GM18909 (cell line): ENCODE results near the gene SLC15A1.
A peak's percentile ranks its signal among the peaks of the same experiment; 100 is the strongest.
"Not testable (repeated sequence)": the region's sequence is repeated elsewhere in the genome, so short reads cannot be mapped to it uniquely, and the experiment has no call there.

Experiments used
- ATAC-seq: cut with Tn5 transposase; IDR thresholded peaks from one replicate; pipeline ENCODE4 v1.9.1; 2021; ENCODE audit warnings: mild to moderate bottlenecking; ENCODE audit not compliant: unreplicated experiment, poor library complexity

The SLC15A1 gene

GRCh38 chr13:98665638-98665995, 86.9 kb downstream of the SLC15A1 start:
- no peak for ATAC-seq

- ATAC-seq = peak; percentile 61
These were observed 87.4 kb downstream of the SLC15A1 start for GRCh38 chr13:98664924-98665637.

GRCh38 chr13:98664510-98664909, 88.0 kb downstream of the SLC15A1 start:
- no peak for ATAC-seq

GRCh38 chr13:98664047-98664446, 88.4 kb downstream of the SLC15A1 start:
- no peak for ATAC-seq

- ATAC-seq = no peak
These were observed 94.3 kb downstream of the SLC15A1 start for GRCh38 chr13:98658131-98658530.

GRCh38 chr13:98657506-98658085, 94.9 kb downstream of the SLC15A1 start:
- ATAC-seq = no peak

- ATAC-seq = no peak
These were observed 96.2 kb downstream of the SLC15A1 start for GRCh38 chr13:98656223-98656622.

- peak; percentile 94 for ATAC-seq
These were observed 98.9 kb downstream of the SLC15A1 start for GRCh38 chr13:98653463-98653985.

- peak; percentile 18 for ATAC-seq
These were observed 99.6 kb downstream of the SLC15A1 start for GRCh38 chr13:98652721-98653462.

- no peak for ATAC-seq
These were observed 100.2 kb downstream of the SLC15A1 start for GRCh38 chr13:98652276-98652675.

- no peak for ATAC-seq
These were observed 100.7 kb downstream of the SLC15A1 start for GRCh38 chr13:98651744-98652143.

- no peak for ATAC-seq
These were observed 101.9 kb downstream of the SLC15A1 start for GRCh38 chr13:98650396-98651107.

GRCh38 chr13:98649861-98650260, 102.6 kb downstream of the SLC15A1 start:
- no peak for ATAC-seq

- ATAC-seq = no peak
These were observed 103.8 kb downstream of the SLC15A1 start for GRCh38 chr13:98648686-98649085.

- no peak for ATAC-seq
These were observed 104.3 kb downstream of the SLC15A1 start for GRCh38 chr13:98648141-98648540.

GRCh38 chr13:98647121-98647520, 105.4 kb downstream of the SLC15A1 start:
- ATAC-seq = no peak

- ATAC-seq = no peak
These were observed 109.0 kb downstream of the SLC15A1 start for GRCh38 chr13:98643479-98643878.

GRCh38 chr13:98641075-98641474, 111.4 kb downstream of the SLC15A1 start:
- no peak for ATAC-seq

- ATAC-seq = not testable (repeated sequence)
These were observed 112.7 kb downstream of the SLC15A1 start for GRCh38 chr13:98639785-98640184.

- ATAC-seq = not testable (repeated sequence)
These were observed 114.1 kb downstream of the SLC15A1 start for GRCh38 chr13:98638352-98638751.
